ENCODE measurements around the gene EYS.
A peak's percentile ranks its signal among the peaks of the same experiment; 100 is the strongest.

The EYS gene

GRCh38 chr6:64983089-64983488 is 723.9 kb downstream of the EYS start:
- peak; percentile 52 for DNase-seq (ENCODE audit: low spot score)

GRCh38 chr6:64973142-64973541 is 733.9 kb downstream of the EYS start:
- no peak for DNase-seq (ENCODE audit: low spot score)

GRCh38 chr6:64969139-64969538 is 737.9 kb downstream of the EYS start:
- DNase-seq (ENCODE audit: low spot score) = no peak

- DNase-seq (ENCODE audit: low spot score) = no peak
Observed at GRCh38 chr6:64955435-64955848, 751.6 kb downstream of the EYS start.

- DNase-seq (ENCODE audit: low spot score) = peak; percentile 4
Observed at GRCh38 chr6:64949257-64949656, 757.8 kb downstream of the EYS start.

GRCh38 chr6:64948261-64948660 is 758.8 kb downstream of the EYS start:
- DNase-seq (ENCODE audit: low spot score) = no peak

GRCh38 chr6:64945450-64945849 is 761.6 kb downstream of the EYS start:
- DNase-seq (ENCODE audit: low spot score) = no peak

- DNase-seq (ENCODE audit: low spot score) = no peak
Observed at GRCh38 chr6:64932486-64932885, 774.5 kb downstream of the EYS start.

GRCh38 chr6:64930681-64931080 is 776.3 kb downstream of the EYS start:
- no peak for DNase-seq (ENCODE audit: low spot score)

- DNase-seq (ENCODE audit: low spot score) = no peak
Observed at GRCh38 chr6:64926051-64926450, 781.0 kb downstream of the EYS start.

- DNase-seq (ENCODE audit: low spot score) = no peak
Observed at GRCh38 chr6:64920257-64920656, 786.8 kb downstream of the EYS start.

GRCh38 chr6:64914124-64914523 is 792.9 kb downstream of the EYS start:
- DNase-seq (ENCODE audit: low spot score) = no peak

- DNase-seq (ENCODE audit: low spot score) = no peak
Observed at GRCh38 chr6:64912966-64913365, 794.1 kb downstream of the EYS start.

- DNase-seq (ENCODE audit: low spot score) = no peak
Observed at GRCh38 chr6:64908104-64908503, 798.9 kb downstream of the EYS start.

GRCh38 chr6:64904616-64905015 is 802.4 kb downstream of the EYS start:
- peak; percentile 3 for DNase-seq (ENCODE audit: low spot score)

- no peak for DNase-seq (ENCODE audit: low spot score)
Observed at GRCh38 chr6:64902596-64902995, 804.4 kb downstream of the EYS start.

GRCh38 chr6:64896939-64897338 is 810.1 kb downstream of the EYS start:
- no peak for DNase-seq (ENCODE audit: low spot score)

- no peak for DNase-seq (ENCODE audit: low spot score)
Observed at GRCh38 chr6:64895945-64896344, 811.1 kb downstream of the EYS start.

GRCh38 chr6:64890609-64891008 is 816.4 kb downstream of the EYS start:
- no peak for DNase-seq (ENCODE audit: low spot score)

- DNase-seq (ENCODE audit: low spot score) = no peak
Observed at GRCh38 chr6:64889144-64889543, 817.9 kb downstream of the EYS start.

- DNase-seq (ENCODE audit: low spot score) = no peak
Observed at GRCh38 chr6:64874776-64875175, 832.2 kb downstream of the EYS start.

- DNase-seq (ENCODE audit: low spot score) = no peak
Observed at GRCh38 chr6:64872633-64873032, 834.4 kb downstream of the EYS start.

GRCh38 chr6:64861039-64861651 is 845.9 kb downstream of the EYS start:
- no peak for DNase-seq (ENCODE audit: low spot score)

GRCh38 chr6:64860203-64860602 is 846.8 kb downstream of the EYS start:
- no peak for DNase-seq (ENCODE audit: low spot score)
